ENCODE data around the gene SLC25A26.

SLC25A26 gene

DNA sequence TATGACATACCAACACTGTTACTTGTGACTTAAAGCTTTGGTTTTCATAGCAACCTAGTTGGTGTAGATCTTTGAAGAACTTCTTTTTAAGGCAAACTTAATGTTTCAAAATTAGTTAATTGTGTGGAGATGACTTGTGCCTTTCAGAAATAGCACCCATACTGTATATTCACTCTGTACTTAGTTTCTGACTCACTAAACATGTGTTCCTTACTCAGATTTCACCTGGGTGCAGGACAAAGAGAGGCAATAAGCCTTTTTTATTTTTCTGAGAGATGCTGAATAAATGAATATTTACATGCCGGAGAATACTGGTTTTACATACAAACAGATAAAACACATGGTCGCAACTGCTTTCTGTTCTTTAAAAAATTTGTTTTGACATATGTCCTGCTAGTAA lies 44.8 kb downstream of the SLC25A26 start:
- H3K27ac ChIP-seq (ENCODE audit: low read depth, low read length): no peak overlapping the region
- H3K27me3 ChIP-seq (ENCODE audit: control insufficient read depth, low read length): no peaks in the 10 kb centered on the region
- no peaks in the 10 kb centered on the region for H3K9me2 ChIP-seq (replicated peaks; ENCODE audit: control insufficient read depth, low read length)
- H3K4me1 ChIP-seq (ENCODE audit: control insufficient read depth, low read length): peaks cover 37% of the 10 kb centered on the region
- no peaks in the 10 kb centered on the region for H3K9me3 ChIP-seq (ENCODE audit: control insufficient read depth, insufficient read depth, low read length)
- no peaks in the 10 kb centered on the region for H4K20me1 ChIP-seq (ENCODE audit: control insufficient read depth, insufficient read depth, low read depth, low read length)
- no peaks in the 10 kb centered on the region for H3F3A ChIP-seq (ENCODE audit: control insufficient read depth, insufficient read depth)
- H3K36me3 ChIP-seq (ENCODE audit: control insufficient read depth, low read length): peaks cover 21% of the 10 kb centered on the region
- no peak overlapping the region for H3K4me3 ChIP-seq (ENCODE audit: low read length)
- H3K79me2 ChIP-seq (ENCODE audit: control insufficient read depth, low read length): peaks cover 3% of the 10 kb centered on the region
- TF ChIP-seq, protein P1, sequence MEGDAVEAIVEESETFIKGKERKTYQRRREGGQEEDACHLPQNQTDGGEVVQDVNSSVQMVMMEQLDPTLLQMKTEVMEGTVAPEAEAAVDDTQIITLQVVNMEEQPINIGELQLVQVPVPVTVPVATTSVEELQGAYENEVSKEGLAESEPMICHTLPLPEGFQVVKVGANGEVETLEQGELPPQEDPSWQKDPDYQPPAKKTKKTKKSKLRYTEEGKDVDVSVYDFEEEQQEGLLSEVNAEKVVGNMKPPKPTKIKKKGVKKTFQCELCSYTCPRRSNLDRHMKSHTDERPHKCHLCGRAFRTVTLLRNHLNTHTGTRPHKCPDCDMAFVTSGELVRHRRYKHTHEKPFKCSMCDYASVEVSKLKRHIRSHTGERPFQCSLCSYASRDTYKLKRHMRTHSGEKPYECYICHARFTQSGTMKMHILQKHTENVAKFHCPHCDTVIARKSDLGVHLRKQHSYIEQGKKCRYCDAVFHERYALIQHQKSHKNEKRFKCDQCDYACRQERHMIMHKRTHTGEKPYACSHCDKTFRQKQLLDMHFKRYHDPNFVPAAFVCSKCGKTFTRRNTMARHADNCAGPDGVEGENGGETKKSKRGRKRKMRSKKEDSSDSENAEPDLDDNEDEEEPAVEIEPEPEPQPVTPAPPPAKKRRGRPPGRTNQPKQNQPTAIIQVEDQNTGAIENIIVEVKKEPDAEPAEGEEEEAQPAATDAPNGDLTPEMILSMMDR (IDR thresholded peaks at IDR 0.05; ENCODE audit: low read depth, low read length, poor library complexity, severe bottlenecking): no peak
- no peak for TF ChIP-seq EZH2phosphoT487 (IDR thresholded peaks at IDR 0.05; ENCODE audit: borderline replicate concordance, low read length)
- H3K4me2 ChIP-seq (ENCODE audit: low read length): no peak overlapping the region

DNA sequence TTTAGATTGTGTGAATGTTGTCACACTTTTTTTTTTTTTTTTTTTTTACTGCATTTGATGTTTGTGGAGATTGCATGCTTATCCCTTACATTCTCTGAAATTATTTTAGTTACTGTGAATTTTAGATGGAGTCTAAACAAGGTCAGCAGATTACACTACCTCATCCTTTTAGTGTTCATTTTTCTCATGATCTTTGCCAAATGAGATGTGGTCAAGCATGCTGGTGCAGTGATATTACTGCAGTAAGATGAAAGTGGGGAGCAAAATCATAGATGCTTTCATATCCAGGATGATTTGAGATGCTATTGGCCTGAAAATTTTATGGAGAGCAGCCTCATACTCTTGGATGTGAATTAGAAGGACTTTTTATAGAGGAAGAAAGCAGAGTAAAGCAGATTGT lies 45.8 kb downstream of the SLC25A26 start:
- H3K36me3 ChIP-seq (ENCODE audit: control insufficient read depth, low read length): peaks cover 21% of the 10 kb centered on the region
- no peaks in the 10 kb centered on the region for H3K27me3 ChIP-seq (ENCODE audit: control insufficient read depth, low read length)
- H3F3A ChIP-seq (ENCODE audit: control insufficient read depth, insufficient read depth): no peaks in the 10 kb centered on the region
- H3K4me3 ChIP-seq (ENCODE audit: low read length): peak overlapping the region; percentile 28
- peaks cover 3% of the 10 kb centered on the region for H3K79me2 ChIP-seq (ENCODE audit: control insufficient read depth, low read length)
- H3K9me2 ChIP-seq (replicated peaks; ENCODE audit: control insufficient read depth, low read length): no peaks in the 10 kb centered on the region
- no peaks in the 10 kb centered on the region for H3K9me3 ChIP-seq (ENCODE audit: control insufficient read depth, insufficient read depth, low read length)
- peak overlapping the region; percentile 51 for H3K4me2 ChIP-seq (ENCODE audit: low read length)
- peak overlapping the region; percentile 82 for H3K27ac ChIP-seq (ENCODE audit: low read depth, low read length)
- peaks cover 37% of the 10 kb centered on the region for H3K4me1 ChIP-seq (ENCODE audit: control insufficient read depth, low read length)
- no peaks in the 10 kb centered on the region for H4K20me1 ChIP-seq (ENCODE audit: control insufficient read depth, insufficient read depth, low read depth, low read length)
- no peak for TF ChIP-seq EZH2phosphoT487 (IDR thresholded peaks at IDR 0.05; ENCODE audit: borderline replicate concordance, low read length)
- TF ChIP-seq, protein P1 (IDR thresholded peaks at IDR 0.05; ENCODE audit: low read depth, low read length, poor library complexity, severe bottlenecking): no peak

DNA sequence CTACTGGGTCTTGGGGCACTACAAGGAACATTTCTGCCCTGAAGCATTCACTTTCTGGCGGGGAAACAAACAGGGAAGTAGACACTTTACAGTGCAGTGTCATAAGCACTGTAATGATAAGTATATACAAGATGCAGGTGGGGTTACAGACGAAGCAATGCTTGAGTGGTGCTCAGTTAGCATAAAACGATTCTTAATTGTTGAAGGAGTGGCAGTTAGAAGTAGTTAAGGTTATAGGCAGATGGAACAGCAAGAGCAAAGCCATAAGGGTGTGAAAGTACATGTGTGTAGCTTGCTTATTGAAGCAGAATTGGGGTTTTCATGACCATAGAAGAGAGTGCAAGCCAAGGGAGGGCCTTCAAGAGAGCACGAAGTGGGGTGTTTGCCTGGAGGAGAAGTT lies 46.2 kb downstream of the SLC25A26 start:
- Histone ChIP-seq H3K27ac (ENCODE audit: low read depth, low read length) (peak overlapping the region; percentile 82), H3K4me2 (ENCODE audit: low read length) (peak overlapping the region; percentile 51), H3F3A (ENCODE audit: control insufficient read depth, insufficient read depth) (no peaks in the 10 kb centered on the region), H3K9me3 (ENCODE audit: control insufficient read depth, insufficient read depth, low read length) (no peaks in the 10 kb centered on the region), H3K27me3 (ENCODE audit: control insufficient read depth, low read length) (no peaks in the 10 kb centered on the region), H3K9me2 (replicated peaks; ENCODE audit: control insufficient read depth, low read length) (no peaks in the 10 kb centered on the region), H4K20me1 (ENCODE audit: control insufficient read depth, insufficient read depth, low read depth, low read length) (no peaks in the 10 kb centered on the region), H3K36me3 (ENCODE audit: control insufficient read depth, low read length) (peaks cover 21% of the 10 kb centered on the region), H3K4me1 (ENCODE audit: control insufficient read depth, low read length) (peaks cover 37% of the 10 kb centered on the region), H3K4me3 (ENCODE audit: low read length) (peak overlapping the region; percentile 29), H3K79me2 (ENCODE audit: control insufficient read depth, low read length) (peaks cover 3% of the 10 kb centered on the region)
- TF ChIP-seq EZH2phosphoT487 (IDR thresholded peaks at IDR 0.05; ENCODE audit: borderline replicate concordance, low read length): no peak
- TF ChIP-seq, protein P1 (IDR thresholded peaks at IDR 0.05; ENCODE audit: low read depth, low read length, poor library complexity, severe bottlenecking): no peak
